Mesodermal cell (in vitro differentiated cells): ENCODE results near the gene PPP2CA.
"Not testable (repeated sequence)": the region's sequence is repeated elsewhere in the genome, so short reads cannot be mapped to it uniquely, and the experiment has no call there.

Experiments used
- H3K27ac ChIP-seq: 2 replicates; pipeline ENCODE4 v1.7.0; 2013; ENCODE audit warnings: mild to moderate bottlenecking, low read depth, low read length, moderate library complexity; ENCODE audit not compliant: severe bottlenecking
- H3K36me3 ChIP-seq: 2 replicates; pipeline ENCODE4 v1.7.1; 2013; ENCODE audit warnings: mild to moderate bottlenecking, low read length, moderate library complexity; ENCODE audit not compliant: control insufficient read depth, insufficient read depth
- H3K4me1 ChIP-seq: one replicate; pipeline ENCODE4 v1.7.1; 2013; ENCODE audit warnings: mild to moderate bottlenecking, low read length; ENCODE audit not compliant: insufficient read depth, control insufficient read depth, poor library complexity, severe bottlenecking
- H3K4me3 ChIP-seq: 2 replicates; pipeline ENCODE4 v1.7.0; 2013; ENCODE audit warnings: low read length, control low read depth, mild to moderate bottlenecking; ENCODE audit not compliant: insufficient read depth, poor library complexity, severe bottlenecking; ENCODE audit errors: extremely low read depth
- H3K9me3 ChIP-seq: 2 replicates; pipeline ENCODE4 v1.7.1; 2013; ENCODE audit warnings: mild to moderate bottlenecking, low read length, moderate library complexity; ENCODE audit not compliant: control insufficient read depth
- WGBS, 2 experiments: methylation state at CpG; one replicate each; pipeline ENCODE4 v1.1.5; 2013; ENCODE audit warnings: missing lambda C conversion rate in 2 of 2; ENCODE audit not compliant: insufficient coverage in 2 of 2; 5-methylcytosine and 5-hydroxymethylcytosine counted together

PPP2CA gene

GRCh38 chr5:134255418-134256150, 29.7 kb upstream of the PPP2CA start:
- WGBS, 2 experiments, result 90 to 100% methylated on average over 1 to 2 of the region's 2 CpGs
- peaks cover 5% of the 10 kb centered on the region for H3K4me1 ChIP-seq
- H3K9me3 ChIP-seq, result no peaks in the 10 kb centered on the region
- H3K36me3 ChIP-seq, result no peaks in the 10 kb centered on the region
- no peak overlapping the region for H3K27ac ChIP-seq
- no peak overlapping the region for H3K4me3 ChIP-seq

- H3K27ac ChIP-seq, H3K9me3 ChIP-seq, H3K4me3 ChIP-seq, H3K36me3 ChIP-seq, H3K4me1 ChIP-seq: not testable (repeated sequence)
- WGBS, 2 experiments, result 86 to 93% methylated on average over 5 to 6 of the region's 8 CpGs
Measured at GRCh38 chr5:134253368-134254153, 27.7 kb upstream of the PPP2CA start.

GRCh38 chr5:134252671-134253070, 26.8 kb upstream of the PPP2CA start:
- Histone ChIP-seq H3K4me3 (no peak overlapping the region), H3K9me3 (no peaks in the 10 kb centered on the region), H3K27ac (peak overlapping the region; percentile 57), H3K4me1 (peaks cover 7% of the 10 kb centered on the region), H3K36me3 (no peaks in the 10 kb centered on the region)
- 71 to 88% methylated on average over 3 to 5 of the region's 5 CpGs for WGBS, 2 experiments

- H3K27ac ChIP-seq, result no peak overlapping the region
- H3K36me3 ChIP-seq, result no peaks in the 10 kb centered on the region
- H3K4me1 ChIP-seq, result peaks cover 11% of the 10 kb centered on the region
- 100% methylated on average over 1 of the region's 3 CpGs; no CpG with 5 or more reads in 1 of the 2 experiments for WGBS, 2 experiments
- no peak overlapping the region for H3K4me3 ChIP-seq
- no peaks in the 10 kb centered on the region for H3K9me3 ChIP-seq
Measured at GRCh38 chr5:134250949-134251348, 25.1 kb upstream of the PPP2CA start.

- peaks cover 11% of the 10 kb centered on the region for H3K4me1 ChIP-seq
- no peak overlapping the region for H3K4me3 ChIP-seq
- no peaks in the 10 kb centered on the region for H3K9me3 ChIP-seq
- no peaks in the 10 kb centered on the region for H3K36me3 ChIP-seq
- WGBS, 2 experiments, result 88 to 95% methylated on average over 7 to 10 of the region's 15 CpGs
- H3K27ac ChIP-seq, result no peak overlapping the region
Measured at GRCh38 chr5:134249469-134250379, 23.9 kb upstream of the PPP2CA start.

GRCh38 chr5:134248256-134248655, 22.4 kb upstream of the PPP2CA start:
- Histone ChIP-seq H3K4me1 (peaks cover 11% of the 10 kb centered on the region), H3K36me3 (no peaks in the 10 kb centered on the region), H3K27ac (no peak overlapping the region), H3K9me3 (no peaks in the 10 kb centered on the region), H3K4me3 (no peak overlapping the region)
- WGBS, 2 experiments, result 90% methylated on average over 2 of the region's 3 CpGs; no CpG with 5 or more reads in 1 of the 2 experiments

GRCh38 chr5:134247428-134248224, 21.8 kb upstream of the PPP2CA start:
- H3K27ac ChIP-seq, result no peak overlapping the region

GRCh38 chr5:134246771-134247427, 21.0 kb upstream of the PPP2CA start:
- no peak overlapping the region for H3K4me3 ChIP-seq
- no peaks in the 10 kb centered on the region for H3K36me3 ChIP-seq
- WGBS, 2 experiments, result 96% methylated on average over 5 of the region's 5 CpGs
- H3K9me3 ChIP-seq, result no peaks in the 10 kb centered on the region
- no peak overlapping the region for H3K27ac ChIP-seq
- H3K4me1 ChIP-seq, result peaks cover 9% of the 10 kb centered on the region

More at GRCh38 chr5:134247428-134248224, 21.8 kb upstream of the PPP2CA start:
- Histone ChIP-seq H3K4me3 (no peak overlapping the region), H3K4me1 (peaks cover 11% of the 10 kb centered on the region), H3K36me3 (no peaks in the 10 kb centered on the region), H3K9me3 (no peaks in the 10 kb centered on the region)
- 57 to 75% methylated on average over 3 to 5 of the region's 6 CpGs for WGBS, 2 experiments

GRCh38 chr5:134245692-134246091, 19.8 kb upstream of the PPP2CA start:
- WGBS, 2 experiments, result 80 to 85% methylated on average over 2 of the region's 2 CpGs
- Histone ChIP-seq H3K4me1 (peaks cover 15% of the 10 kb centered on the region), H3K4me3 (no peak overlapping the region), H3K9me3 (no peaks in the 10 kb centered on the region), H3K36me3 (no peaks in the 10 kb centered on the region), H3K27ac (no peak overlapping the region)
